Measurements from ENCODE around the gene HSBP1L1.

- no peak for TF ChIP-seq POLR2AphosphoS5 (IDR thresholded peaks at IDR 0.05; ENCODE audit: borderline replicate concordance, low read depth, low read length)
- no peak for TF ChIP-seq EZH2 (IDR thresholded peaks at IDR 0.05)
- TF ChIP-seq FOXP2 (optimal IDR thresholded peaks at IDR 0.05; ENCODE audit: control extremely low read depth, extremely low read length, insufficient read depth) = no peak
Measured at GRCh38 chr18:79953971-79954651, 10.3 kb upstream of the HSBP1L1 start.

Measured in SK-N-MC (cell line).